Panc1 (cell line): ENCODE results near the gene KIAA1755.

Experiments
- POLR2AphosphoS5 ChIP-seq: IDR thresholded peaks from 2 replicates; pipeline ENCODE4 v1.6.1; 2012; ENCODE audit warnings: mild to moderate bottlenecking, low read depth, low read length, moderate library complexity
- SIN3A ChIP-seq: IDR thresholded peaks from 2 replicates; pipeline ENCODE4 v1.6.1; 2012; ENCODE audit warnings: low read depth, mild to moderate bottlenecking, low read length, moderate library complexity, borderline replicate concordance; ENCODE audit not compliant: insufficient read depth
- TCF7L2 ChIP-seq: IDR thresholded peaks from 2 replicates; pipeline ENCODE4 v1.6.1; 2011; ENCODE audit warnings: mild to moderate bottlenecking, low read depth, low read length, inconsistent platforms
- TF ChIP-seq, protein P1 (sequence below): fragments of 450-650 bp; IDR thresholded peaks from 2 replicates; pipeline ENCODE4 v1.5.1; 2017; ENCODE audit warnings: mild to moderate bottlenecking
- TF ChIP-seq, protein P2 (sequence below), 2 experiments: IDR thresholded peaks; 2 replicates each; pipeline ENCODE4 v1.6.1; 2011 to 2012; ENCODE audit warnings: low read depth in 2 of 2, control low read depth in 1 of 2, low read length in 1 of 2, mild to moderate bottlenecking in 1 of 2, moderate library complexity in 1 of 2; ENCODE audit not compliant: insufficient read depth in 1 of 2

DNA sequence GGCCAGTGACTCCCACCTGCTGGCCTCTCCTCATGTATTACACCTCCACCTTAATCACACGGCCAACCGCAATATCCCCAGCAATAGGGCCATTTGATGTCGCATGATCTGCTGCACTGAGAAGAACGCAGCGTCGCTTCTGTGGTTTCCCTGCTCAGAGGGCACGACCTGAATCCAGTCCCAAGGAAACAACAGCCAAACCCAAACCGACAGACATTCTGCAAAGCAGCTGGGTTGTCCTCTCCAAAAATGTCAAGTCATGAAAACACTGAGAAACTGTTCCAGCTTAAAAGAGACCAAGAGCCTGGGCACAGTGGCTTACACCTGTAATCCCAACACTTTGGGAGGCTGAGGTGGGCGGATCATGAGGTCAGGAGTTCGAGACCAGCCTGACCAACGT, 35.9 kb upstream of the KIAA1755 start:
- TF ChIP-seq, protein P1, sequence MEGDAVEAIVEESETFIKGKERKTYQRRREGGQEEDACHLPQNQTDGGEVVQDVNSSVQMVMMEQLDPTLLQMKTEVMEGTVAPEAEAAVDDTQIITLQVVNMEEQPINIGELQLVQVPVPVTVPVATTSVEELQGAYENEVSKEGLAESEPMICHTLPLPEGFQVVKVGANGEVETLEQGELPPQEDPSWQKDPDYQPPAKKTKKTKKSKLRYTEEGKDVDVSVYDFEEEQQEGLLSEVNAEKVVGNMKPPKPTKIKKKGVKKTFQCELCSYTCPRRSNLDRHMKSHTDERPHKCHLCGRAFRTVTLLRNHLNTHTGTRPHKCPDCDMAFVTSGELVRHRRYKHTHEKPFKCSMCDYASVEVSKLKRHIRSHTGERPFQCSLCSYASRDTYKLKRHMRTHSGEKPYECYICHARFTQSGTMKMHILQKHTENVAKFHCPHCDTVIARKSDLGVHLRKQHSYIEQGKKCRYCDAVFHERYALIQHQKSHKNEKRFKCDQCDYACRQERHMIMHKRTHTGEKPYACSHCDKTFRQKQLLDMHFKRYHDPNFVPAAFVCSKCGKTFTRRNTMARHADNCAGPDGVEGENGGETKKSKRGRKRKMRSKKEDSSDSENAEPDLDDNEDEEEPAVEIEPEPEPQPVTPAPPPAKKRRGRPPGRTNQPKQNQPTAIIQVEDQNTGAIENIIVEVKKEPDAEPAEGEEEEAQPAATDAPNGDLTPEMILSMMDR, result no peak
- TF ChIP-seq SIN3A (no peak), POLR2AphosphoS5 (no peak), TCF7L2 (no peak)
- TF ChIP-seq, protein P2, sequence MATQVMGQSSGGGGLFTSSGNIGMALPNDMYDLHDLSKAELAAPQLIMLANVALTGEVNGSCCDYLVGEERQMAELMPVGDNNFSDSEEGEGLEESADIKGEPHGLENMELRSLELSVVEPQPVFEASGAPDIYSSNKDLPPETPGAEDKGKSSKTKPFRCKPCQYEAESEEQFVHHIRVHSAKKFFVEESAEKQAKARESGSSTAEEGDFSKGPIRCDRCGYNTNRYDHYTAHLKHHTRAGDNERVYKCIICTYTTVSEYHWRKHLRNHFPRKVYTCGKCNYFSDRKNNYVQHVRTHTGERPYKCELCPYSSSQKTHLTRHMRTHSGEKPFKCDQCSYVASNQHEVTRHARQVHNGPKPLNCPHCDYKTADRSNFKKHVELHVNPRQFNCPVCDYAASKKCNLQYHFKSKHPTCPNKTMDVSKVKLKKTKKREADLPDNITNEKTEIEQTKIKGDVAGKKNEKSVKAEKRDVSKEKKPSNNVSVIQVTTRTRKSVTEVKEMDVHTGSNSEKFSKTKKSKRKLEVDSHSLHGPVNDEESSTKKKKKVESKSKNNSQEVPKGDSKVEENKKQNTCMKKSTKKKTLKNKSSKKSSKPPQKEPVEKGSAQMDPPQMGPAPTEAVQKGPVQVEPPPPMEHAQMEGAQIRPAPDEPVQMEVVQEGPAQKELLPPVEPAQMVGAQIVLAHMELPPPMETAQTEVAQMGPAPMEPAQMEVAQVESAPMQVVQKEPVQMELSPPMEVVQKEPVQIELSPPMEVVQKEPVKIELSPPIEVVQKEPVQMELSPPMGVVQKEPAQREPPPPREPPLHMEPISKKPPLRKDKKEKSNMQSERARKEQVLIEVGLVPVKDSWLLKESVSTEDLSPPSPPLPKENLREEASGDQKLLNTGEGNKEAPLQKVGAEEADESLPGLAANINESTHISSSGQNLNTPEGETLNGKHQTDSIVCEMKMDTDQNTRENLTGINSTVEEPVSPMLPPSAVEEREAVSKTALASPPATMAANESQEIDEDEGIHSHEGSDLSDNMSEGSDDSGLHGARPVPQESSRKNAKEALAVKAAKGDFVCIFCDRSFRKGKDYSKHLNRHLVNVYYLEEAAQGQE (IDR thresholded peaks at IDR 0.05; ENCODE audit: insufficient read depth in 1 of 2, low read depth in 2 of 2, low read length in 1 of 2), result no peak
